Glomerular visceral epithelial cell (primary cell): Measurements from ENCODE around the gene PLCL2.

Source experiments
- DNase-seq: peaks from one replicate; pipeline ENCODE4 v3.0.0-alpha.2; 2016; ENCODE audit errors: extremely low spot score

The PLCL2 gene

DNA sequence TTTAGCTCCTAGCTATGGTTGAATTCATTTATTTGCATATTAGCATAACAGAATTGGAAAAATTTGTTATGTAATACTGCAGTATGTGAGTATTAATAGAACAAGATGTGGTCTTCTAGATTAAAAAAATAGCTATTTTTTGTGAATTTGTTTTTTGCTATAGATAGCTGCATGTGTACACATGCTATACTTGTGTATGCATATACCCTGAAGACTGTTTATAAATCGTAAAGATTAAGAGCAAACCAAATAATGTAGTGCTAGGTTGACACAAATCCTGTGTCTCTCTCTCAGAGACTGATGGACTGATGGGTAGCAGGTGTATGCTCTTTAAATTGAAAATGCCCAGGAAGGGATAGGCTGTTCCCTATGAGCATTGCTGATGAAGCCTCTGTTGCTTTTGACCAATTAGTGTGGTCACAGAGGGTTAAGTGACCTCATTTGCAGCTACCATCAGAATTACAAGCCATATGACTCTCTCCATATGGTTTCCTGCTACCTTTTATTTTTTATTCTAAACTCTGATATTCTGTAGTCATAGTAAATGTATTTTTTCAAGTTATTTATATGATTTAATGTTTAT is 9.0 kb downstream of the PLCL2 start:
- no peak for DNase-seq

DNA sequence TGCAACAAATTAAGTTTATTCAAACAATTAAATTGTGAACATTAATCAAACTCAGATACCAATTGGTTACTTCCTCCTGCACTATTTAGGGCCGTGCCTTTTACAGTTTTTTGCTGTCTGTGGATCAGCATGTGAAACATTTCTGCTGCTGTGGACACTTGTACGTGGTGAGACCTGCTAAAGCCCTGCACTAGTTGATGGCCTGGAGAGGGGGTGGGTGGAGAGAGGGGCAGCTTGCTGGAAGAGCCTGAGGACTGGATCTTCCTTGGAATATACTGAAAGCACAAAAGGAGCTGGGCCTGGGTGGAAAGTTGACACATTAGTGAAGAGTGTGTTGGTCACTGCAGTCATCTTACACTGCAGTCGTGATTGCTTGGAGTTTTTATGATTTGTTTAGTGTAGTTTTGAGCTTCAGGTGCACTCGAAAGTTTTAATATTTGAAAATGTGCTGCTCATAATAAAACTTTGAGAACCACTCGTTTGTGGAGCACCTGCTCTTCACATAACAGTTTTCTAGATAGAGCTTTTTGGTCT is 11.4 kb downstream of the PLCL2 start:
- DNase-seq: no peak

DNA sequence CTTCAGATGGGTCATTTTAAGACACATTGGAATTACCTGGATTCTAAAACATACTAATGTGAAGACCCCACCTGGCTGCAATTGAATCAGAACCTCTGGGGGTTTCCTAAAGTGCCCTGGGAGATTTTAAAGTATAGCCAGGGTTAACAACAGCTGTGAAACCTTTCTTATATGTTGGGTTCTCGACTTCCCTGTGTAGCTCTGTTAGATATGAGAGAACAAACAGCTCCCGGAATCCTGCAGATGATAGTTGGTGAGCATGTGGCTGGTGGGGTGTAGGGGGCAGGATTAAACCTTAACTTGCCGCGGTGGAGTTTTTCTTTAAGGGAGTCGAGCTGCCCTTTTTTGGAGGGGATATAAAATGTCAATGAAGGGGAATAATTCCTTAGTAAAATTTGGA is 12.1 kb downstream of the PLCL2 start:
- DNase-seq: no peak

DNA sequence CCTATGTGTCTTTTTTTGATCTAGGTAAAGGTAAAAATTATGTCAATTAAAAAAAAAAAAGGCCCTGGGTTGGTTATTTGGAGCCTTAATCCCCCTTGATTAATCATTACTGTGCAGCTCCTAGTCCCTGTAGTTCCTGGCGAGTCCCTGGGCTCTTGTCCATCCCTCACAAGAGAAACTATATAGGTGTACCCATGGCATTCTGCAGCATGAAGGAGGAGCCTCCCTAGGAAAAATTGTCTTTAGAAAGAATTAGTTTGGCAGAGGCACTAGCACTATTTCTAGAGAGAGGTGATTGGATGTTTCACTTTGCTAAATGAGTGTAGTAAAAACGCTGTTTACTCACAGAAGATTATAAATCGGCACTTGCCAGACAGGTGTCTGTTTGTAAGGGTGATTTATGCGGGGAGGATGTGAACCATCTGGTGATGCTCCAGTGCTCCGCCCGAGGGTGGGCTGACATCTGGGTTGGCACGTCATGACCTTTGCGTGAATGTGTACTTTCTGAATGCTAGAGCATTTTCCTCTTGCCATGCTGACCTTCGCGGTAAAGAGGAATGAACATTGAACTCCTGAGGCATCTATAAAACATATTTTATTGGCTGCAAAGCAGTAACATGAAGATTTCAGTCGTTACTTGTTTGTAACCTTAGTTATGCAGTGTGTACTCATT is 12.6 kb downstream of the PLCL2 start:
- peak; percentile 23 for DNase-seq

DNA sequence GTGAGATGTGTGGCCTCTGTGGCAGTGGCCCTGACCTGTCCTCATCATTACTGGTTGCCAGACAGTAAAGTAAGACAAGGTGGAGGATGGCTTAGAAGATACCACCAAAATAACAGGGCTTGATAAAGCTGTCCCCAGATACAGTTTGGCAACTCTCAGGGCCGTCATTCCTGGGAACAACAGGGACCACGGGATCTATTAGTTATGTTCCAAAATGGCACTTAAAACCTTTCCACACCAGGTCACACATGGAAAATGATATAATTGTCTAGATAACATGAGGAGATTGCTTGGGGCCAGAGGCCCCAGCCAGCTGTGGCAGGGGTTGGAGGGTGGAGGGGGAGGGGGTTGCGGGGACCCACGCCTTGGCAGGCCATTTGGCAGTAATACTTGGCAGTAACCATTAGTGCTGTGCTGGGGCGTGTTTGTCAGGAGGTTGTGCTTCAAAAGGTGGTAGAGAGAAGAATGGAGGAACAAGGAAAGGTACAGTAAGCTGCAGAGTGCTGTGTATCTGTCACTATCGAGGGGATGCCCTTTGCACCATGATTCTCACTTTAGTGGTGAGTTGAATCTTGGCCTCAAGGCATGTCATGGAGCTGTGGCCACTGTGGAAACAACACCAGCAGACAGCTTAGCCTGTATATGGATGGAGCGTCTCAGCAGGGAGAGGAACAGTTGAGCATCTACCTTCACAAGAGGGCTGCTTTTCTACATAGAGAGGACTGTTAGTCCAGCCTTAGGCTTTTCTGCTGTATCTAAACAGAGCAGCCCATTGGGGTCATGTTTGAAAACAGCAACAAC is 14.0 kb downstream of the PLCL2 start:
- DNase-seq: no peak

DNA sequence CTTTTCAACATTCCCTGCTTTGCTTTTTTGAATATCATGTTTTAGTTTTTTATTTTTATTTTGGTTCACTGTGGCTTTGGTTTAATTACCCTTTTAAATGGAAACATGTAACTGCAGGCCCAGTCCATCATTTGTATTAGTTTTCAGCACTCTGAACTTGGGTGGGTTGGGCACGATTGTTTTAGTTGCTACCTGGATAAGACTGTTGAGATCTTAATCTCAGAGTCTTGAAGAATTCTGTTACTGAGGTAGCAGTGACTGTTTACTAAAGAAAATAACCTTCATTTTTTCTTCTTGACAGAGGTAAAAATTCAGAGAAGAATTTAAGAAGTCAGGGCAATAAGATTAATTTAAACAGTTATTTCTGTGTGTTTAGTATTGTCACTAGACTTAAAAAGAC is 15.2 kb downstream of the PLCL2 start:
- DNase-seq: no peak

DNA sequence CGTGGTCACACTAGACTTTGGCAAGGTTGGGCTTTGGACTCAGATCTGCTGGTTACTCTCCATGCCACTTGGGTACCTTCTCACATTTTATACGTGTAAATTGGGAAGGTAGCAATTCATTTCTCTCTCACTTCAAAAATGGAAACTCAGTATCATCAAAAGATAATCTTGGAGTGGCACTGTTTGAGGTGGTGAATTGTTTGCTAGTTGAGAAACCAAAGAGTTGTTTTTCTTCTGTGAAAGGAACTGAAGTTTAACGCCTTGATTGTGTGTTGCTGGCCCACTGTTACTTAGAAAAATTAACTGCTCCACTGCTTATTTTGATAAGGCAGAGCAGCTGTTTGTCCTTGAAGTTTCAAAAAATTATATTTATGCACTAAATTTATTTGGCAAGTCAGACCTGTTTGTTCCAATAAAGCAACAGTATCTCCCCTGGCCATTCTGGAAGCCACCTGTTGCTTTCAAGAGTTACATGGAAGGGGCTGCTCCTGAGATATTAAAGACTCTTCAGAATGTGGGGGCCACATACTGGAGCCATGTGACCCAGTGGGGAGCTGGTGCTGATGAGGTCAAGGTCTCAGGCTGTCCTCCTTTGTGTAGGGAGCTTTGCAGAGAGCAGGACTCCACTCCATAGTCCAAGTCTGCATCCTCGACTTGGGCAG is 16.2 kb downstream of the PLCL2 start:
- DNase-seq: no peak

DNA sequence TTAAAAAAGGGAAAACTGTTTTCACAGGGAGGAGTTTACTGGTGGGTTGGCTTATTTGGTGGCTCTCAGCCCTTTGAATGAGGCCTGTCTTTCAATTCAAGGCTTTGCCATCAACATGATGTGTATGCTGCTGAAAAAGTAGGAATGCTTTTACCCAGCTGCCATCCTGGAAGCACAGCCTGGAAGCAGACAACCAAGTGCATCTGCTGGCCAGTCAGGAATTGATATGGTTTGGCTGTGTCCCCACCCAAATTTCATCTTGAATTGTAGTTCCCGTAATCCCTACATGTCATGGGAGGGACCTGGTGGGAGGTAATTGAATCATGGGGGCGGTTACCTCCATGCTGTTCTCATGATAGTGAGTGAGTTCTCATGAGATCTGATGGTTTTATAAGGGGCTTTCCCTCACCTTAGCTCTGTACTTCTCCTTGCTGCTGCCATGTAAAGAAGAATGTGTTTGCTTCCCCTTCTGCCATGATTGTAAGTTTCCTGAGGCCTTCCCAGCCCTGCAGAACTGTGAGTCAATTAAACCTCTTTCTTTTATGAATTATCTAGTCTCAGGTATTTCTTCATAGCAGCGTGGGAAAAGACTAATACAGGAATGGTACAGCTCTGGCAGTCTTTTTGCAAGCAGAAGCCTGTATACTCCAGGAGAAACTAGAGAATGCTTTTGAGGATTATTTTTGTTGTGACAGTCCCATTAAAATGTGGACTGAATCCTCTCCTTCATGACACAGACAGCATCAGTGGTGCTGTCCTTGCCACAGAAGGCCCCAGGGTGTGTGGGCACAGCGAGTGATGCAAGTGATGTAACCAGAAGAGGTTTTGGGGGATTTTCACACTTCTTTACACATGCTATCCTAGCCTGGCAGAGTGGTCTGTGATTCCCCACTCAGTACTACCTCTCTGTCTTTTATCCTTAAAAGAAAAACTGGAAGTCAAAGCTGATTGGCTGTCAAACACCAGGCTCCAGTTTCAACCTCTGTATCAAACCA is 20.0 kb downstream of the PLCL2 start:
- no peak for DNase-seq

DNA sequence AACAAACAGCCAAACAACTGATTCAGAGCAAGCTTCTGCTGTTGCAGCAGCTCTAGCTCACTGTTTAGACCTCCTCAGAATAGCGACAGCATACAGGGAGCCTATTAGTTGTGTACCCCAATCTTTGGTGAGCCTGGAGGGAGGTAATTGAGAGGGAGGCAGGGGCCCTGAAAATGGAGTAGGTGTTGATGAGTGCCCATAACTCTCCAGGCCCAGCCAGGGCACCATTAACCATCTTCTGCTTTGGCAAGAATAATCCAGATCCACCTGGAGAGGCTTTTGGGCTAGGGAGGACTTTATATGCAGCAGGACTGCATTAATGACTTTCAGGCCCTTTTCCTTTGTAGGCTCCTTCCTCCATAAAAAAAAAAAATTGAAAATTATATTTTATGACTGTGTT is 20.9 kb downstream of the PLCL2 start:
- DNase-seq: no peak

DNA sequence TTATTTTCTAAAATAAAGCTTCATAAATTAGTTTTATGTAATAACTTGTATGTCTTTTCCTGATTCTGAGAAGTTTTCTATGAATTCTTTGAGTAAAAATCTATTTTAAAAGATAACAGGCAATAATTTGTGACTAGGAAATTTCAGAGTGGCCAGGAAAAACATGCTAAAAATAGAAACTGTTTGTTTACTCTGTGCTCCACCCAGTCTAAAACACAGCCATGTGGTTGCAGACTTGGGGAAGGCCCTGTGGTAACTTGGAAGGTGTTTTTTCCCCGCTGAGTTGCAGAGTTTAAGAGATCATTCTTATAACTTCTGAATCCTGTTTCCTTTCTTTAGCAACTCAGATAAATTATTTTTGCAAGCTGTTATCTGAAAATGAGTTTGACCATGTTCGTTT is 21.9 kb downstream of the PLCL2 start:
- no peak for DNase-seq

DNA sequence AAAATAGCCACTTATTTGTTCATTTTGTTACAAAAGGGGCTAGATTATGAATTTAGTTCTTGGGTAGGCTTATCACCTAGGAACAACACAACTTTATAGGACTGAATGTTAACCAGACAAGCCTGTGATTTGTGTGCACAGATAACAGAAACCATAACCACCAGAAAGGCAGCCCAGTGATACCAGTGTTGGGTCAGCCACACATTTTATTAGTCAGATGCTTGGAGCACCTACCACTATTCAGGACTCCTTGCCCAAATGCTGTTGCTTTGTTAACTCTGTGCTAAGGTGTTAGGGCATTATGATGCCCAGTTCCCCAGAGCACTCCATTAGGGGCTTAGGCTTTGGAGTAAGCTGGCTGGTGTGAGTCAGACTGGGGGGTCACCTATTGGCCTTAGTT is 22.5 kb downstream of the PLCL2 start:
- DNase-seq: no peak

DNA sequence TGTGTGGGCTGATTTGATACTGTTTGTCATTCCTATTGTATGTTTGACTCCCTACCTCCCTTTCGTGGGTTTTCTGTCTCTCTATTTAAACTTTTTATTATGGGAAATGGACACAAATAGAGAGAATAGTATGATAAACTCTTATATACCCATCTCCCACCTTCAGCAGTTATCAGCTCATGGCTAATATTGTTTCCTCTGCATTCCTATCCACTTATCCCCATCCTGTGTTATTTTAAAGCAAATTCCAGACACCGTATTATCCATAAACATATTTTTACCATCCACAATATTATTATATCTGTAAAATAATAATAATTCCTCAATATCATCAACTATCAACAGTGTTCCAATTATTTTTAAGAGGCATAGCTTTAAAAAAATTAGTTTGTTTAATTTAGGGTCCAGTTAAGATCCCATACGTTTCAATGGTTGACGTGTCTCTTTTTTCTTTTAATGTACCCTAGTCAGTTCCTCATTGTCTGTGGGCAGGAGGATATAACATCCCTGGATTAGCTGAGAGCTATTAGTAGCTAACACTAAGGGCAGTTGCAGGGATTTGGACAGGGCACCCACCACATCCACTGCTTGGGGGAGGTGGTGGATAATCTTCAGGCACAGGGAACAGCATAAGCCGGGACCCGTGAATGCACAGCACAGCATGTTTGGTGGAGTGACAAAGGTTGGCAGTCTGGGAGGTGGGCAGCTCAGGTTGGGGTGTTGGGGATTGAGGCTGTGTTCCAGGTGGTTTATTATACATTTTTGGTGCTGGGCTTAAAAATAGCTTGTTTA is 23.5 kb downstream of the PLCL2 start:
- DNase-seq: no peak

DNA sequence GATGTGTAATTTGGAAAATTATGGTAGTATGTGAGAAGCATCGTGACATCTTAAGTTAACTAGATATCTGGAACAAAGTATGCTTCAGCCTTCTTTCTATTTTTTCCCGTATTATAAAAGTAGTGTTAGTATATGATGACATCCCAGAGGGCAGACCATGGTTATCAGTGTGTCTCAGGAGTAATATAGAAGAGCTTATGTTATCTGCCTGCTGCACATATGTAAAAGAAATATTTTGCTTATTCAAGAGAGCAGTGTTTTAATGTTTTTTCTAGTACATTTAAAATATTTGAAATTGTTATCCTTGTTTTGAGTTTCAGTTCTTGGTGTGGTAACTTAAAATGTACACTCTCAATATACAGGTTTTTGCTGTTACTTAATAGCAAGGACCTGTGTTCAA is 24.1 kb downstream of the PLCL2 start:
- no peak for DNase-seq

DNA sequence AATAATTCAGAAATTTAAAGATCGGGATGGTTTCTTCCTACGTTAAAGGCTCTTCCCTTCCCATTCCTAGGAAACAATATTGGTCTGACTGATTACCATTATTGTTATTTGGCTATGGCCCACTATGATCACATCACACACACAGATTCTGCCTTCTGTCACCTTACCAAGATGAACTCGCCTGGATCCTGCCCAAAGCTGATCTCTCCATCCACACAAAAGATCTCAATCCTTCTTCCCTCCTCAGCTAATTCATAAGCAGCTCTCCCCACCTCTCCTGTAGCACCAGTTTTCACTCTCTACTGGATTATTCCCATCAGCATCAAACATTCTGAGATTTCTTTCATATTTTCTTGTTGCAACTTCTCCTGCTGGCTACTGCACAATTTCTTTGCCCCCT is 25.0 kb downstream of the PLCL2 start:
- DNase-seq: no peak

DNA sequence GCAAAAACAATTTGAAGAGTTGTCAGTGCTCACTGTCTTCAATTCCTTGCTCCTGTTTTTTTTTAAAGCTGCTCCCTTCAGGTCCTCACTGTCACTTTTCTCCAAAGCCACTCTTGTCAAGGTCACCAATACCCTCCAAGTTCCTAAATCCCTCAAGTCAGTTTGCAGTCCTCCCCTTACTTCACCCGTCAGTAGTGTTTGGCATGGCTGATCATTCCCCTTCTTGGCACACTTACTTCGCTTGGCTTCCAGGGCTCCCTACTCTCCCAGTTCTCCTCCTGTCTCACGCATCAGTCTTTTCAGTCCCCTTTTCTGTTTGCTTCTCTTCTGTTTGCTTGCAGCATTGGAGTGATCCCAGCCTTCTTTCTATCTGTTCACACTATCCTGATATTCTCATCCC is 25.5 kb downstream of the PLCL2 start:
- no peak for DNase-seq

DNA sequence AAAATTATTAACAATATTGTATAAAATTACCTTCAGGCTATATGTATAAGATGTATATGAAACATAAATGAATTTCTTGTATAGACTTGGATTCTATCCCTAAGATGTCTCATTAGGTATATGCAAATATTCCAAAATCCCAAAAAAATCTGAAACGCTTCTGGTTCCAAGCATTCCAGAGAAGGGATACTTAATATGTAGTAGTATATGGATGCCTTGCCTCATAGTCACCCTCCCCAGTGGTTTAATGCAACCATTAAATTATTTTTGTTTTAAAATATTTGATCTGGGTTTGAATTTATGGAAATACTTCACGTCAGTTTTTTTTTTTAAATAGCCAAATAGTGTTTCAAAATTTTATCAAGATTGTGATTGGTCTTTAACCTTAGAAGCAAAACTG is 27.2 kb downstream of the PLCL2 start:
- no peak for DNase-seq

DNA sequence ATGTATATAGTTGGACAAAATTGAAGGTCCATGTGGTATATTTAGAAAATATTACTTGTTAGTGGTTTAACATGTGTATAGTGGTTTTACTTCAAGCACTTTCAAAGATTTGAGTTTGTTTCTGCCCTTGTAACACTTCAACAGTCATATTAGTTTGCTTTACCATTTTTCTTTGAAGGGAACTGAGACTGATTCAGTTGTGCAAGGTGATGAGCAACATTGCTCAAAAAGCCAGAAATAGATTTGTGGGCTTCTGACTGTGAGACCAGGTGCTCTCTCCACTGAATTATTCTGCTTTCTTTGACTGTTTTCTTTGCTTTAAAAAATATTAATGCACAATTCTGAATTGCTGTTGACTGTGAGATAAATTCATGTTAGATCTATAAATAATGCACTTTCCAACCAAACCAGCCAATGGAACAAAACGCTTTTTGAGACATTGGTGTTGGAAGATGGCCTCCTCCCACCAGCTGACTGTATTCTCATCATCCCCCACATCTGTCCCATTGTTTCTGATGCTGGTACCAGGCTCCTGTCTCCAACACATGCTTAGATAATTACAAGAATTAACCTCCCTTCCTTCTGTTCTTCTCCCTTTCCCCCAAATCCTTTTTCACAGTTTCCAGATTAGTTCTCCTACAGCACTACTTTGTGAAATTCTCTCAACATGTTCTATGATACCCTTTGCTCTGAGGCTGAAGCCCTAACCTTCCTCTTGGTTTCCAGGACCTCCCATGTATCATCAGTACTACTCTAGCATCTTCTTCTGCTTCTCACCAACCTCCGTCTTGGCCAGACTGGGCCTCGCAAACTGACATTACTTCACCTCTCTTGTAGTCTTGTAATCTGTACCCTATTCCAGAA is 27.9 kb downstream of the PLCL2 start:
- DNase-seq: no peak

DNA sequence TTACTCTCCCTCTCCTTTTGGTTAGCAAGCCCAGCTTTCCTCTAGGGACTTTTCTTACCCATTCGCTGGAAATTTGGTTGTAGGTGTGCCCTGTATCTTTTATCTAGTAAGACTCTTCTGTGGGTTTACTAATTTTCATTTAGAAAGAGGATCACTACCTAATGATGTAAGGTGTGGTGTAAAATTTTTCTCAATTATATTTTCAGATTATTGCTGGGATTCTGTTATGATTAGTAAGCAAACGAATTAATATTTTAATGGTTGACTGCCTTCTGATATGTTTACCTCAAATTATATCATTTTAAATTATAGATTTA is 28.5 kb downstream of the PLCL2 start:
- no peak for DNase-seq

DNA sequence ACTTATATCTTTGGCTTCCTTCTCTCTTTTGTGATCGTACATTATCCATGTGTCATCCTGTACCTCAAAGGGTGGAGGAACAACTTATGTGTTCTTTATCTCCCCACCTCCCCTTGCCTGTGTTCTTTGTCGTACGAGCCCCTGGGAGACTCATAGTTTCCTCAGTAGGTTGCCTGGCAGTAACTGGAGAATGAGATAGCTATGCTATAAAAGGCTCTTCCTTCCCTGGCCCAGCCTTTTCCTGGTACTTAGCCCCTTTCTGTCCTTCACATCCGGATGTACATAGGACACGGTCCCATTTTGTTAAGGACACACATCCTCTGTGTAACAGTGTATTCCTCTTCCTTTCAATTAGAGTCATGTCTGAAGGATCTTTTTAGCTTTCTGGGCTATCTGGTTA is 32.1 kb downstream of the PLCL2 start:
- no peak for DNase-seq
